ENCODE measurements around the gene FHAD1. TPM values are rescaled to one million over a fixed set of nuclear protein-coding genes. Genes with fewer than 3 reads are reported as not detected.

The FHAD1 gene
- total RNA-seq, 1 donor from 2014 or later = 0.21 TPM

- no peak overlapping the region for H3K4me3 ChIP-seq (ENCODE audit: low read depth, low read length)
- H3K36me3 ChIP-seq (ENCODE audit: control insufficient read depth, insufficient read depth, low read length) = no peaks in the 10 kb centered on the region
- DNase-seq (ENCODE audit: low read depth) = no peak
- H3K27me3 ChIP-seq (ENCODE audit: control insufficient read depth, insufficient read depth, low read length) = no peaks in the 10 kb centered on the region
- TF ChIP-seq, protein P1, sequence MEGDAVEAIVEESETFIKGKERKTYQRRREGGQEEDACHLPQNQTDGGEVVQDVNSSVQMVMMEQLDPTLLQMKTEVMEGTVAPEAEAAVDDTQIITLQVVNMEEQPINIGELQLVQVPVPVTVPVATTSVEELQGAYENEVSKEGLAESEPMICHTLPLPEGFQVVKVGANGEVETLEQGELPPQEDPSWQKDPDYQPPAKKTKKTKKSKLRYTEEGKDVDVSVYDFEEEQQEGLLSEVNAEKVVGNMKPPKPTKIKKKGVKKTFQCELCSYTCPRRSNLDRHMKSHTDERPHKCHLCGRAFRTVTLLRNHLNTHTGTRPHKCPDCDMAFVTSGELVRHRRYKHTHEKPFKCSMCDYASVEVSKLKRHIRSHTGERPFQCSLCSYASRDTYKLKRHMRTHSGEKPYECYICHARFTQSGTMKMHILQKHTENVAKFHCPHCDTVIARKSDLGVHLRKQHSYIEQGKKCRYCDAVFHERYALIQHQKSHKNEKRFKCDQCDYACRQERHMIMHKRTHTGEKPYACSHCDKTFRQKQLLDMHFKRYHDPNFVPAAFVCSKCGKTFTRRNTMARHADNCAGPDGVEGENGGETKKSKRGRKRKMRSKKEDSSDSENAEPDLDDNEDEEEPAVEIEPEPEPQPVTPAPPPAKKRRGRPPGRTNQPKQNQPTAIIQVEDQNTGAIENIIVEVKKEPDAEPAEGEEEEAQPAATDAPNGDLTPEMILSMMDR (IDR thresholded peaks at IDR 0.05; ENCODE audit: insufficient read depth, low read length, poor library complexity, severe bottlenecking) = no peak
These were observed 27.0 kb upstream of the FHAD1 start for GRCh38 chr1:15220024-15220392.

DNA sequence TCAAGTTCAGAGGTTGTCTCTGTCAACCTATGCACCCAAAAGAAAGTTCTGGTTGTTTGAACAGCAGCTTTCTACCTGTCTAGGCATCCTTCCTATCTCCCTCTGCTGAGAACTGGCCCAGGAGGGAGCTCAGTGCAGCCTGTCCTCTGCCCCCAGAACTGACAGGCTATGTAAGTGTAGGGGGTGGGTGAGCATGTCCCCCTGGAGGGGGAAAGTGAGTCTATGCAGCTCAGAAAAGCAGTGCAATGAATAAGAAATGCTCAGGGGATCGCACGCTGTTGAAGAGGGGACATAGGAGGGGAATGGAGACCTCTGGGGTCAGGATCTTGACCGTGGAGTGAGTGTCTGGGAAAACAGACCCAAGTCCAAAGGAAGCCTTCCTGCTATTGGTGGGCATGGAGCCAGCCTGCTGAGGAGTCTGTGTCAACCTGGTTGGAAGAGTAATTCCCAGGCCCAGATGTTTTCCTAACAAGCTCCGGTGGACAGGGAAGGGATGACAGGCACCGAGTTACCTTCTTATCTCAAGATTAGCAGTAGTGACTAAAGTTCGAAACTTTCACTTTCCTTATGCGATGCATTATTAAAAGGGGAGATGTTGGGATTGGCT lies 26.1 kb upstream of the FHAD1 start:
- TF ChIP-seq, protein P1 (IDR thresholded peaks at IDR 0.05; ENCODE audit: insufficient read depth, low read length, poor library complexity, severe bottlenecking) = no peak
- no peak overlapping the region for H3K4me3 ChIP-seq (ENCODE audit: low read depth, low read length)
- no peaks in the 10 kb centered on the region for H3K36me3 ChIP-seq (ENCODE audit: control insufficient read depth, insufficient read depth, low read length)
- DNase-seq (ENCODE audit: low read depth) = no peak
- no peaks in the 10 kb centered on the region for H3K27me3 ChIP-seq (ENCODE audit: control insufficient read depth, insufficient read depth, low read length)

GRCh38 chr1:15222653-15223303 lies 24.2 kb upstream of the FHAD1 start:
- Histone ChIP-seq H3K4me3 (ENCODE audit: low read depth, low read length) (no peak overlapping the region), H3K36me3 (ENCODE audit: control insufficient read depth, insufficient read depth, low read length) (no peaks in the 10 kb centered on the region), H3K27me3 (ENCODE audit: control insufficient read depth, insufficient read depth, low read length) (no peaks in the 10 kb centered on the region)
- no peak for DNase-seq (ENCODE audit: low read depth)
- TF ChIP-seq, protein P1 (IDR thresholded peaks at IDR 0.05; ENCODE audit: insufficient read depth, low read length, poor library complexity, severe bottlenecking) = no peak

- TF ChIP-seq, protein P1 (IDR thresholded peaks at IDR 0.05; ENCODE audit: insufficient read depth, low read length, poor library complexity, severe bottlenecking) = no peak
- no peaks in the 10 kb centered on the region for H3K27me3 ChIP-seq (ENCODE audit: control insufficient read depth, insufficient read depth, low read length)
- no peak overlapping the region for H3K4me3 ChIP-seq (ENCODE audit: low read depth, low read length)
- no peaks in the 10 kb centered on the region for H3K36me3 ChIP-seq (ENCODE audit: control insufficient read depth, insufficient read depth, low read length)
- DNase-seq (ENCODE audit: low read depth) = no peak
These were observed 22.7 kb upstream of the FHAD1 start for GRCh38 chr1:15224259-15224869.

GRCh38 chr1:15224974-15225373 lies 22.0 kb upstream of the FHAD1 start:
- no peak for DNase-seq (ENCODE audit: low read depth)
- TF ChIP-seq, protein P1 (IDR thresholded peaks at IDR 0.05; ENCODE audit: insufficient read depth, low read length, poor library complexity, severe bottlenecking) = no peak
- Histone ChIP-seq H3K36me3 (ENCODE audit: control insufficient read depth, insufficient read depth, low read length) (no peaks in the 10 kb centered on the region), H3K27me3 (ENCODE audit: control insufficient read depth, insufficient read depth, low read length) (no peaks in the 10 kb centered on the region), H3K4me3 (ENCODE audit: low read depth, low read length) (no peak overlapping the region)
